Thyroid gland (tissue), 4 donors: ENCODE results near the gene ANTKMT. TPM values are rescaled to one million over a fixed set of nuclear protein-coding genes. Genes with fewer than 3 reads are reported as not detected.

ENCODE experiments used
- DNase-seq, 2 donors: peaks; one replicate each; pipeline ENCODE4 v3.0.0-alpha.2; 2019
- H3K27ac ChIP-seq, 3 donors: fragments of 200-600 bp; sonication (generic); 1 replicate in 2 of 3; 2 replicates in 1 of 3; pipeline ENCODE4 v1.5.1; 2016 to 2019; ENCODE audit warnings: mild to moderate bottlenecking in 1 of 3, moderate library complexity in 1 of 3
- H3K27me3 ChIP-seq: fragments of 200-600 bp; sonication (generic); one replicate; pipeline ENCODE4 v1.5.1; 2019
- H3K36me3 ChIP-seq, 2 donors: fragments of 200-600 bp; sonication (generic); one replicate each; pipeline ENCODE4 v1.5.1; 2016 to 2019
- H3K4me1 ChIP-seq, 2 donors: fragments of 200-600 bp; sonication (generic); one replicate each; pipeline ENCODE4 v1.5.1; 2017 to 2019
- H3K4me3 ChIP-seq, 3 donors: fragments of 200-600 bp; sonication (generic); replicated peaks in 1 of 3; 1 replicate in 2 of 3; 2 replicates in 1 of 3; pipeline ENCODE4 v1.5.1; 2016; ENCODE audit warnings: mild to moderate bottlenecking in 1 of 3
- H3K9me3 ChIP-seq: fragments of 200-600 bp; sonication (generic); one replicate; pipeline ENCODE4 v1.5.1; 2017
- POLR2A ChIP-seq, 2 donors: fragments of 450-650 bp; IDR thresholded peaks; one replicate each; pipeline ENCODE4 v1.6.1; 2017; ENCODE audit warnings: antibody characterized with exemption in 2 of 2, mild to moderate bottlenecking in 2 of 2, moderate library complexity in 1 of 2
- WGBS, 2 donors: methylation state at CpG; one replicate each; pipeline ENCODE4 v1.1.5; 2017; 5-methylcytosine and 5-hydroxymethylcytosine counted together
- intact Hi-C: fragments of 100-400 bp; cut with DNase I; formaldehyde crosslinking; loops from one replicate; pipeline ENCODE4 v1.15.1; 2023
- total RNA-seq, 4 donors: library from RNA; depleted of rRNA; stranded (reverse); fragments of >200 nt; gene quantifications; one replicate each; pipeline ENCODE4 v1.2.3, GENCODE V29; 2016
- TF ChIP-seq, protein P1 (sequence below), 6 experiments: fragments of 200-600 bp in 3 of 6; fragments of 450-650 bp in 3 of 6; sonication (generic) in 3 of 6; IDR thresholded peaks; one replicate each; pipeline ENCODE4 v1.5.1; 2016 to 2019; ENCODE audit warnings: antibody characterized with exemption in 6 of 6, mild to moderate bottlenecking in 2 of 6, inconsistent platforms in 1 of 6, moderate library complexity in 1 of 6

Gene ANTKMT
- total RNA-seq, 4 donors from 2014 or later: 56.4 to 109 (median 63.8) TPM

DNA sequence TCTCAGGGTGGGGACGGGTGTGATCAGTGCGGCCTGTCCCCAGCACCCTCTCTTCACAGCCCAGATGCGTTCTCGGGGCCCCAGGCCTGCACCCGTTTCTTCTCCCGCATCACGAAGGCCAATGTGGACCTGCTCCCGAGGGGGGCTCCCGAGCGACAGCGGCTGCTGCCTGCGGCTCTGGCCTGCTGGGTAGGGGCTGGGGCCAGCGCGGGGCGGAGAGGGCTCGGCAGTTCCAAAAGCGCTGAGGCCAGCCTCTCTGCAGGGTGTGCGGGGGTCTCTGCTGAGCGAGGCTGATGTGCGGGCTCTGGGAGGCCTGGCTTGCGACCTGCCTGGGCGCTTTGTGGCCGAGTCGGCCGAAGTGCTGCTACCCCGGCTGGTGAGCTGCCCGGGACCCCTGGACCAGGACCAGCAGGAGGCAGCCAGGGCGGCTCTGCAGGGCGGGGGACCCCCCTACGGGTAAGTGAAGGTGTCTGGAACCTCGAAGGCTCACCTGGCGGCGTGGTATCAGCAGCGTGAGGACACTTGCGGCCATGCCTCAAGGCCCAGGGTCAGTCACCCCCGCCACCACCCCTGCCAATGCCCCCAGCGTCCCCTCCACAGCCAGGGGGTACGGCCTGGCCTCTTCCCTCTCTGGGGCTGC is 44.0 kb downstream of the ANTKMT start:
- Histone ChIP-seq H3K36me3 (no peaks in the 10 kb centered on the region), H3K4me1 (peaks cover 0 to 2% of the 10 kb centered on the region in 2 donors), H3K27ac (no peak overlapping the region), H3K4me3 (no peak overlapping the region), H3K9me3 (no peaks in the 10 kb centered on the region), H3K27me3 (no peaks in the 10 kb centered on the region)
- DNase-seq: no peak
- no peak for TF ChIP-seq POLR2A (IDR thresholded peaks at IDR 0.05)
- TF ChIP-seq, protein P1, sequence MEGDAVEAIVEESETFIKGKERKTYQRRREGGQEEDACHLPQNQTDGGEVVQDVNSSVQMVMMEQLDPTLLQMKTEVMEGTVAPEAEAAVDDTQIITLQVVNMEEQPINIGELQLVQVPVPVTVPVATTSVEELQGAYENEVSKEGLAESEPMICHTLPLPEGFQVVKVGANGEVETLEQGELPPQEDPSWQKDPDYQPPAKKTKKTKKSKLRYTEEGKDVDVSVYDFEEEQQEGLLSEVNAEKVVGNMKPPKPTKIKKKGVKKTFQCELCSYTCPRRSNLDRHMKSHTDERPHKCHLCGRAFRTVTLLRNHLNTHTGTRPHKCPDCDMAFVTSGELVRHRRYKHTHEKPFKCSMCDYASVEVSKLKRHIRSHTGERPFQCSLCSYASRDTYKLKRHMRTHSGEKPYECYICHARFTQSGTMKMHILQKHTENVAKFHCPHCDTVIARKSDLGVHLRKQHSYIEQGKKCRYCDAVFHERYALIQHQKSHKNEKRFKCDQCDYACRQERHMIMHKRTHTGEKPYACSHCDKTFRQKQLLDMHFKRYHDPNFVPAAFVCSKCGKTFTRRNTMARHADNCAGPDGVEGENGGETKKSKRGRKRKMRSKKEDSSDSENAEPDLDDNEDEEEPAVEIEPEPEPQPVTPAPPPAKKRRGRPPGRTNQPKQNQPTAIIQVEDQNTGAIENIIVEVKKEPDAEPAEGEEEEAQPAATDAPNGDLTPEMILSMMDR (IDR thresholded peaks at IDR 0.05): no peak
- 81 to 85% methylated on average over 11 to 28 of the region's 38 CpGs for WGBS, 2 donors
- intact Hi-C loops: no loop called here

DNA sequence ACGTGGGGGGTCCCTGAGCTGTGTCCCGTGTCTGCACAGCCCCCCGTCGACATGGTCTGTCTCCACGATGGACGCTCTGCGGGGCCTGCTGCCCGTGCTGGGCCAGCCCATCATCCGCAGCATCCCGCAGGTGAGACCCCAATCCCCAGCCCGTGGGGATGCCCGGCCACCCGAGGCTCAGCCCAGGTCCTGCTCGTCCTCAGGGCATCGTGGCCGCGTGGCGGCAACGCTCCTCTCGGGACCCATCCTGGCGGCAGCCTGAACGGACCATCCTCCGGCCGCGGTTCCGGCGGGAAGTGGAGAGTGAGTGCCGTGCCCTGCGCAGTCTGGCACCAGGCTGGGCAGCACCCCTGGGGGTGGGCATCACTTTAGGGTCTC is 44.5 kb downstream of the ANTKMT start:
- Histone ChIP-seq H3K4me1 (no peaks in the 10 kb centered on the region), H3K36me3 (no peaks in the 10 kb centered on the region), H3K4me3 (no peak overlapping the region), H3K9me3 (no peaks in the 10 kb centered on the region), H3K27me3 (no peaks in the 10 kb centered on the region), H3K27ac (no peak overlapping the region)
- TF ChIP-seq, protein P1 (IDR thresholded peaks at IDR 0.05): no peak
- TF ChIP-seq POLR2A (IDR thresholded peaks at IDR 0.05): no peak
- intact Hi-C loops: no loop called here
- 92% methylated on average over 15 of the region's 29 CpGs; no CpG with 5 or more reads in 1 of the 2 donors for WGBS, 2 donors
- DNase-seq: no peak

DNA sequence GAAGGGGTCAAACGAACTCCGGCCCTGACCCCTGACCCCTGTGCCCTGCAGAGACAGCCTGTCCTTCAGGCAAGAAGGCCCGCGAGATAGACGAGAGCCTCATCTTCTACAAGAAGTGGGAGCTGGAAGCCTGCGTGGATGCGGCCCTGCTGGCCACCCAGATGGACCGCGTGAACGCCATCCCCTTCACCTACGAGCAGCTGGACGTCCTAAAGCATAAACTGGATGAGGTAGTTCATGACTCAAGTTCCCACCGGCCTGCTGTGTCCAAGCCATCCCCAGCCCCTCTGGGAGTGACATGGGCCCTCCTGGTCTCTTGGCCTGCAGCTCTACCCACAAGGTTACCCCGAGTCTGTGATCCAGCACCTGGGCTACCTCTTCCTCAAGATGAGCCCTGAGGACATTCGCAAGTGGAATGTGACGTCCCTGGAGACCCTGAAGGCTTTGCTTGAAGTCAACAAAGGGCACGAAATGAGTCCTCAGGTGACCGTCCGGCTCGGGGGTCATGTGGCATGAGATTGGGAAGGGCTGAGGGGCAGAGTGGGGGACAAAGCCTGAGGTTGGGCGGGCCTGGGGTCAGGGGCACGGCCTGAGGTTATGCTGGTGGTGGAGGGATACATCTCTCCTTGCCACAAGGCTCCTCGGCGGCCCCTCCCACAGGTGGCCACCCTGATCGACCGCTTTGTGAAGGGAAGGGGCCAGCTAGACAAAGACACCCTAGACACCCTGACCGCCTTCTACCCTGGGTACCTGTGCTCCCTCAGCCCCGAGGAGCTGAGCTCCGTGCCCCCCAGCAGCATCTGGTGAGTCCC is 45.3 kb downstream of the ANTKMT start:
- H3K9me3 ChIP-seq: no peaks in the 10 kb centered on the region
- no peak overlapping the region for H3K4me3 ChIP-seq
- TF ChIP-seq, protein P1 (IDR thresholded peaks at IDR 0.05): no peak
- intact Hi-C loops: no loop called here
- no peaks in the 10 kb centered on the region for H3K27me3 ChIP-seq
- no peak for DNase-seq
- no peak overlapping the region for H3K27ac ChIP-seq
- no peaks in the 10 kb centered on the region for H3K4me1 ChIP-seq
- no peaks in the 10 kb centered on the region for H3K36me3 ChIP-seq
- 88 to 89% methylated on average over 20 to 22 of the region's 29 CpGs for WGBS, 2 donors

DNA sequence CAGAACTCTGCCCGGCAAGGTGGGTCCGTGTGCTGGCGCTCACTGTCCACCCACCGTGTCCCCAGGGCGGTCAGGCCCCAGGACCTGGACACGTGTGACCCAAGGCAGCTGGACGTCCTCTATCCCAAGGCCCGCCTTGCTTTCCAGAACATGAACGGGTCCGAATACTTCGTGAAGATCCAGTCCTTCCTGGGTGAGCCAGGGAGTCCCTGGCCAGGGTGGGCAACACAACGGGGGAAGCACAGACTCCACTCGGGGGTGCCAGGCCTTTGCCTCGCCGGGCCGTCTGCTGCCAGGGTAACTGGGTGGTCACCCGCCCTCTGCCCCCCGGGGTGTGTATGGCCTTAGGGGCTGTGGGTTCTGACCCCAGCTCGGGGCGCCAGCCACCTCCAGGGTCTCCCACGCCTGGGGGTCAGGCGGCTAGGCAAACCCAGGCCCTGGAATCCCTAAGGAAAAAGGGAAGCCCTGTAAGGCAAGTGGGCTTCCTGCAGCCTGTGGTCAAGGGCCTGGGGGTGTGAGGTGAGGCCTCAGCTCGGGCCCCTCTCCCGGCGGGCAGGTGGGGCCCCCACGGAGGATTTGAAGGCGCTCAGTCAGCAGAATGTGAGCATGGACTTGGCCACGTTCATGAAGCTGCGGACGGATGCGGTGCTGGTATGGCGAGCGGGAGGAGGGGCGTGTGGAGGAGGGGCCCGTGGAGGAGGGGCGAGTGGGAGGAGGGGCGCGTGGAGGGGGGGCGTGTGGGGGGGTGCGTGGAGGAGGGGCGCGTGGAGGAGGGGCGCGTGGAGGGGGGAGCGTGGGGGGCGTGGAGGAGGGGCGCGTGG is 46.1 kb downstream of the ANTKMT start:
- DNase-seq: no peak
- TF ChIP-seq, protein P1 (IDR thresholded peaks at IDR 0.05): no peak
- no peak for TF ChIP-seq POLR2A (IDR thresholded peaks at IDR 0.05)
- H3K9me3 ChIP-seq: no peaks in the 10 kb centered on the region
- no peaks in the 10 kb centered on the region for H3K36me3 ChIP-seq
- WGBS, 2 donors: 64 to 74% methylated on average over 14 to 24 of the region's 48 CpGs
- H3K4me3 ChIP-seq: no peak overlapping the region
- no peak overlapping the region for H3K27ac ChIP-seq
- intact Hi-C loops: no loop called here
- H3K27me3 ChIP-seq: no peaks in the 10 kb centered on the region
- no peaks in the 10 kb centered on the region for H3K4me1 ChIP-seq
